NCI-H187 treated with DMSO at 0.1 percent for 48 hours (cell line): ENCODE data around the gene NCKAP1.
"Not testable (repeated sequence)": the region's sequence is repeated elsewhere in the genome, so short reads cannot be mapped to it uniquely, and the experiment has no call there.

Experiments
- DNase-seq: peaks from one replicate; lab custom pipeline; 2025; lab: John Stamatoyannopoulos, UW

NCKAP1 gene

GRCh38 chr2:182999348-183000028, 38.8 kb downstream of the NCKAP1 start:
- no peak for DNase-seq

- no peak for DNase-seq
Observed at GRCh38 chr2:182994228-182994912, 43.9 kb downstream of the NCKAP1 start.

GRCh38 chr2:182982941-182983340, 55.3 kb downstream of the NCKAP1 start:
- no peak for DNase-seq

- DNase-seq = not testable (repeated sequence)
Observed at GRCh38 chr2:182981475-182981874, 56.8 kb downstream of the NCKAP1 start.

GRCh38 chr2:182980652-182981051, 57.6 kb downstream of the NCKAP1 start:
- DNase-seq = no peak

GRCh38 chr2:182980115-182980514, 58.1 kb downstream of the NCKAP1 start:
- DNase-seq = no peak

- no peak for DNase-seq
Observed at GRCh38 chr2:182977463-182977862, 60.8 kb downstream of the NCKAP1 start.

GRCh38 chr2:182973441-182974352, 64.6 kb downstream of the NCKAP1 start:
- DNase-seq = no peak

GRCh38 chr2:182972548-182972942, 65.7 kb downstream of the NCKAP1 start:
- no peak for DNase-seq

- DNase-seq = no peak
Observed at GRCh38 chr2:182971820-182972547, 66.3 kb downstream of the NCKAP1 start.

GRCh38 chr2:182970486-182970885, 67.8 kb downstream of the NCKAP1 start:
- no peak for DNase-seq

- no peak for DNase-seq
Observed at GRCh38 chr2:182968493-182968892, 69.8 kb downstream of the NCKAP1 start.

GRCh38 chr2:182966356-182966755, 71.9 kb downstream of the NCKAP1 start:
- DNase-seq = not testable (repeated sequence)

- DNase-seq = no peak
Observed at GRCh38 chr2:182962641-182963040, 75.6 kb downstream of the NCKAP1 start.

GRCh38 chr2:182960869-182961268, 77.4 kb downstream of the NCKAP1 start:
- not testable (repeated sequence) for DNase-seq

- no peak for DNase-seq
Observed at GRCh38 chr2:182954789-182955188, 83.5 kb downstream of the NCKAP1 start.

GRCh38 chr2:182952741-182953450, 85.4 kb downstream of the NCKAP1 start:
- no peak for DNase-seq

- DNase-seq = no peak
Observed at GRCh38 chr2:182951948-182952663, 86.2 kb downstream of the NCKAP1 start.

GRCh38 chr2:182950546-182950945, 87.7 kb downstream of the NCKAP1 start:
- DNase-seq = no peak

- no peak for DNase-seq
Observed at GRCh38 chr2:182949572-182950189, 88.6 kb downstream of the NCKAP1 start.
